ENCODE measurements around the gene UAP1L1. TPM values are rescaled to one million over a fixed set of nuclear protein-coding genes. Genes with fewer than 3 reads are reported as not detected.

Gene UAP1L1
- total RNA-seq, 1 donor from 2014 or later: 2.1 TPM

DNA sequence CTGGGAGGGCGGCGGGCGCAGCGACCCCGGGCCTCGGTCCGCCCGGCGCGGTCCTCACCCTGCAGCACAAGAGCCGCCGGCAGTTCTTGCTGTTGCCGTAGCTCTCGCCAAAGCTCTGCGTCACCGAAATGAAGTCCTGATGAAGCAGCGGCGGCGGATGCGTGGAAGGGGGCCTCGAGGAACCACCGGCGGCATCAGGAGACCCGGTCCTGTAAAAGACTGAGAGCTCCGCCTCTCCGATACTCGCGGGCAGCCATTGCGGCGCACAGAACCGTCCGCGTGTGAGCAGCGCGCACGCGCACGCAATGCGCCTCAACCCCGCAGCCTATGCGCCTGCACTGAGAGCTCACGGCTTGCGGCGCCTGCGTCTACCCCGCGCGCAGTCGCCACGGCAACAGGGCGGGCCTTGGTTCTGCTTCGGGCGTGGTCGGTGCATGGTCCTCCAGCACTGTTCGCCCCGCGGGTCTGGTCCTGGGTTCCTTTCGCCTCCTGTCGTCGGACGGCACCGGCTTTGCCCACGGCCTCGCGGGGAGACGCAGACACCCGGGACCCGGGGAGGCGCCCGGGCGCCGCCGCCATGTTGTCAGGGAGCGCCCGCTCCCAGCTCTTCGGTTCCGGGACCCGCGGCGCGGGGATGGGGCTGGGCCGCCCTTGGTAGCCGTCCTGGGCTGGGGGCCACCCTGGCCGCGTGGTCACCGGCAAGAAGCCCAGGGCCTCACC lies 52.3 kb downstream of the UAP1L1 start:
- H3K4me3 ChIP-seq (ENCODE audit: low read depth, low read length): peak overlapping the region; percentile 85
- peak; percentile 29 for DNase-seq (ENCODE audit: low read depth)
- TF ChIP-seq, protein P1, sequence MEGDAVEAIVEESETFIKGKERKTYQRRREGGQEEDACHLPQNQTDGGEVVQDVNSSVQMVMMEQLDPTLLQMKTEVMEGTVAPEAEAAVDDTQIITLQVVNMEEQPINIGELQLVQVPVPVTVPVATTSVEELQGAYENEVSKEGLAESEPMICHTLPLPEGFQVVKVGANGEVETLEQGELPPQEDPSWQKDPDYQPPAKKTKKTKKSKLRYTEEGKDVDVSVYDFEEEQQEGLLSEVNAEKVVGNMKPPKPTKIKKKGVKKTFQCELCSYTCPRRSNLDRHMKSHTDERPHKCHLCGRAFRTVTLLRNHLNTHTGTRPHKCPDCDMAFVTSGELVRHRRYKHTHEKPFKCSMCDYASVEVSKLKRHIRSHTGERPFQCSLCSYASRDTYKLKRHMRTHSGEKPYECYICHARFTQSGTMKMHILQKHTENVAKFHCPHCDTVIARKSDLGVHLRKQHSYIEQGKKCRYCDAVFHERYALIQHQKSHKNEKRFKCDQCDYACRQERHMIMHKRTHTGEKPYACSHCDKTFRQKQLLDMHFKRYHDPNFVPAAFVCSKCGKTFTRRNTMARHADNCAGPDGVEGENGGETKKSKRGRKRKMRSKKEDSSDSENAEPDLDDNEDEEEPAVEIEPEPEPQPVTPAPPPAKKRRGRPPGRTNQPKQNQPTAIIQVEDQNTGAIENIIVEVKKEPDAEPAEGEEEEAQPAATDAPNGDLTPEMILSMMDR (conservative IDR thresholded peaks at IDR 0.05; ENCODE audit: low read depth, low read length): no peak

DNA sequence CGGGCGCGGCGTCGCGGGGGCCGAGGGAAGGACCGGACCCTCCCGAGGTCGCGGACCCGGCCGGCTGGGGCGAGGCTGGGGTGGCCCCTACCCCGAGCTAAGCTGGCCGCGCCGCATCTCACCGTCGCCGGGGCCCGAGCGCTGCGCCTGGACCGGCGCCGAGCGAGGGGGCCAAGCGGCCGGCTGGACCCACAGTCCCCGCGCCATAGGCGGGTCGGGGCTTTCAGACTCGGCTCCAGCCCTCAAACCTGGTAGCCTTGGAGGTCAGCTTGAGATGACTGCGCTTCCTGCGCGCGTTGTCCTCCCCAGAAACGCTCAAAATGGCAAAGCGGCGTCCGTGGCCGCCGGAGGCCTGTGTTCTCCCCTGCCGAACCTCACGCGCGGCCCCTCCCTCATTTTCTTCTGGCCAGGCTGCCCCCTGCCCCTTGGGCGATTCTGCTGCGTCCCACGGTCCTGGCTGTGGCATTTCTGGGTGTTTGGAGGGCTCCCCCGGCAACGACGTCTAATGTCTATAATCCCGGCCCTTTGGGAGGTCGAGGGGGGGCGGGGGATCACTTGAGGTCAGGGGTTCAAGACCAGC lies 52.9 kb downstream of the UAP1L1 start:
- no peak for DNase-seq (ENCODE audit: low read depth)
- TF ChIP-seq, protein P1 (conservative IDR thresholded peaks at IDR 0.05; ENCODE audit: low read depth, low read length): no peak
- H3K4me3 ChIP-seq (ENCODE audit: low read depth, low read length): peak overlapping the region; percentile 85

Other genes starting within 250 kb of the UAP1L1 start
- 0.51 and 2.2 TPM in 2 replicates for gene AJM1, start 235.0 kb upstream of the UAP1L1 start, total RNA-seq
- gene PHPT1, start 228.1 kb upstream of the UAP1L1 start, total RNA-seq: 101 and 114 TPM in 2 replicates
- 1.2 and 4.8 TPM in 2 replicates for gene MAMDC4, start 225.2 kb upstream of the UAP1L1 start, total RNA-seq
- gene EDF1, start 211.2 kb upstream of the UAP1L1 start, total RNA-seq: 403 and 419 TPM in 2 replicates
- gene TRAF2, start 191.0 kb upstream of the UAP1L1 start, total RNA-seq: 21.0 and 26.1 TPM in 2 replicates
- 124 and 149 TPM in 2 replicates for gene FBXW5, start 132.8 kb upstream of the UAP1L1 start, total RNA-seq
- gene C8G, start 132.3 kb upstream of the UAP1L1 start, total RNA-seq: not detected in 2 replicates
- gene LCN12, start 125.2 kb upstream of the UAP1L1 start, total RNA-seq: 1.2 TPM in 1 of 2 replicates, not detected in the other
- gene PTGDS, start 100.0 kb upstream of the UAP1L1 start, total RNA-seq: not detected in 2 replicates
- not detected in 2 replicates for gene LCNL1, start 94.5 kb upstream of the UAP1L1 start, total RNA-seq
- gene PAXX, start 85.1 kb upstream of the UAP1L1 start, total RNA-seq: 70.1 and 81.7 TPM in 2 replicates
- 2.2 and 2.4 TPM in 2 replicates for gene CLIC3, start 80.9 kb upstream of the UAP1L1 start, total RNA-seq
- gene ABCA2, start 49.3 kb upstream of the UAP1L1 start, total RNA-seq: 3.0 and 7.6 TPM in 2 replicates
- gene FUT7, start 45.4 kb upstream of the UAP1L1 start, total RNA-seq: not detected in 2 replicates
- gene NPDC1, start 31.3 kb upstream of the UAP1L1 start, total RNA-seq: 19.7 and 47.7 TPM in 2 replicates
- 0.87 TPM in 1 of 2 replicates, not detected in the other for gene ENTPD2, start 23.5 kb upstream of the UAP1L1 start, total RNA-seq
- gene SAPCD2, start 7.0 kb upstream of the UAP1L1 start, total RNA-seq: 25.6 and 51.3 TPM in 2 replicates
- 46.0 and 74.3 TPM in 2 replicates for gene MAN1B1, start 9.5 kb downstream of the UAP1L1 start, total RNA-seq
- gene DPP7, start 37.2 kb downstream of the UAP1L1 start, total RNA-seq: 66.9 and 125 TPM in 2 replicates
- not detected in 2 replicates for gene GRIN1, start 61.6 kb downstream of the UAP1L1 start, total RNA-seq
- not detected in 2 replicates for gene LRRC26, start 92.5 kb downstream of the UAP1L1 start, total RNA-seq
- not detected in 2 replicates for gene TMEM210, start 94.5 kb downstream of the UAP1L1 start, total RNA-seq
- gene ANAPC2, start 111.0 kb downstream of the UAP1L1 start, total RNA-seq: 16.7 TPM in 2 replicates
- 139 and 185 TPM in 2 replicates for gene SSNA1, start 111.2 kb downstream of the UAP1L1 start, total RNA-seq
- 10.5 and 13.5 TPM in 2 replicates for gene TPRN, start 123.2 kb downstream of the UAP1L1 start, total RNA-seq
- gene TMEM203, start 128.1 kb downstream of the UAP1L1 start, total RNA-seq: 39.4 and 44.9 TPM in 2 replicates
- 22.0 and 26.9 TPM in 2 replicates for gene NDOR1, start 128.2 kb downstream of the UAP1L1 start, total RNA-seq
- gene RNF208, start 144.7 kb downstream of the UAP1L1 start, total RNA-seq: 0.22 and 1.5 TPM in 2 replicates
- gene CYSRT1, start 147.7 kb downstream of the UAP1L1 start, total RNA-seq: 0.17 and 0.94 TPM in 2 replicates
- gene RNF224, start 150.0 kb downstream of the UAP1L1 start, total RNA-seq: not detected in 2 replicates
- gene SLC34A3, start 153.4 kb downstream of the UAP1L1 start, total RNA-seq: 0.07 TPM in 1 of 2 replicates, not detected in the other
- 725 and 1,240 TPM in 2 replicates for gene TUBB4B, start 163.8 kb downstream of the UAP1L1 start, total RNA-seq
- gene STPG3, start 173.8 kb downstream of the UAP1L1 start, total RNA-seq: not detected in 2 replicates
- 47.7 and 71.0 TPM in 2 replicates for gene NELFB, start 177.8 kb downstream of the UAP1L1 start, total RNA-seq
- gene TOR4A, start 200.2 kb downstream of the UAP1L1 start, total RNA-seq: 48.5 and 56.1 TPM in 2 replicates
- 2.2 and 4.9 TPM in 2 replicates for gene NRARP, start 224.8 kb downstream of the UAP1L1 start, total RNA-seq